ENCODE measurements around the gene EIF2A.
"Not testable (repeated sequence)": the region's sequence is repeated elsewhere in the genome, so short reads cannot be mapped to it uniquely, and the experiment has no call there.

EIF2A gene

DNA sequence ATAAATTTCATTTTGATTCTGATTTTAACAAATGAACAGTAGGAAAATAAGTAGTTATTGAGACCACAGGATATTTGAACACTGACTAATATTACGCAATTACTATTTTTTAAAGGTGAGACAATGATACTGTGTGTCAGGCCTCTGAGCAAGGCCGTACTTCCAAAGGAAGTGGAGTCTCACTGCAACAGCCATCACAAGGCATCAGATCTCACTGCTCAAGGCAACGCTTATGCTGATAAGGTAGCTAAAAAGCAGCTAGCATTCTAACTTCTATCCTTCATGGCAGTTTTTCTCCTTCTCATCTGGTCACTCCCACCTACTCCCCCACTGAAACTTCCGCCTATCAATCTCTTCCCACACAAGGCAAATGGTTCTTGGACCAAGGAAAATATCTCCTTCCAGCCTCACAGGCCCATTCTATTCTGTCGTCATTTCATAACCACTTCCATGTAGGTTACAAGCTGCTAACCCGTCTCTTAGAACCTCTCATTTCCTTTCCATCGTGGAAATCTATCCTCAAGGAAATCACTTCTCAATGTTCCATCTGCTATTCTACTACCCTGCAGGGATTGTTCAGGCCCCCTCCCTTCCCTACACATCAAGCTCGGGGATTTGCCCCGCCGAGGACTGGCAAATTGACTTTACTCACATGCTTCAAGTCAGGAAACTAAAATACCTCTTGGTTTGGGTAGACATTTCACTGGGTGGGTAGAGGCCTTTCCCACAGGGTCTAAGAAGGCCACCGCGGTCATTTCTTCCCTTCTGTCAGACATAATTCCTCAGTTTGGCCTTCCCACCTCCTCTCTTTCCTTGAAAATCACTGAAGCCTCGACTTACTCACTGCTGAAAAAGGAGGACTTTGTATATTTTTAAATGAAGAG lies 54.3 kb downstream of the EIF2A start:
- H3K27ac ChIP-seq (ENCODE audit: insufficient read depth, low read depth, low read length, poor library complexity, severe bottlenecking); H3K27me3 ChIP-seq (ENCODE audit: control insufficient read depth, insufficient read depth, low read length, poor library complexity, severe bottlenecking); H3K36me3 ChIP-seq (ENCODE audit: control insufficient read depth, insufficient read depth, low read length); H3K4me1 ChIP-seq (ENCODE audit: control insufficient read depth, insufficient read depth, low read length); H3K4me3 ChIP-seq (ENCODE audit: insufficient read depth, low read depth, low read length); H3K9me3 ChIP-seq (ENCODE audit: control insufficient read depth, low read length): not testable (repeated sequence)
- 86 to 87% methylated on average over 12 of the region's 13 CpGs for WGBS, 2 experiments

DNA sequence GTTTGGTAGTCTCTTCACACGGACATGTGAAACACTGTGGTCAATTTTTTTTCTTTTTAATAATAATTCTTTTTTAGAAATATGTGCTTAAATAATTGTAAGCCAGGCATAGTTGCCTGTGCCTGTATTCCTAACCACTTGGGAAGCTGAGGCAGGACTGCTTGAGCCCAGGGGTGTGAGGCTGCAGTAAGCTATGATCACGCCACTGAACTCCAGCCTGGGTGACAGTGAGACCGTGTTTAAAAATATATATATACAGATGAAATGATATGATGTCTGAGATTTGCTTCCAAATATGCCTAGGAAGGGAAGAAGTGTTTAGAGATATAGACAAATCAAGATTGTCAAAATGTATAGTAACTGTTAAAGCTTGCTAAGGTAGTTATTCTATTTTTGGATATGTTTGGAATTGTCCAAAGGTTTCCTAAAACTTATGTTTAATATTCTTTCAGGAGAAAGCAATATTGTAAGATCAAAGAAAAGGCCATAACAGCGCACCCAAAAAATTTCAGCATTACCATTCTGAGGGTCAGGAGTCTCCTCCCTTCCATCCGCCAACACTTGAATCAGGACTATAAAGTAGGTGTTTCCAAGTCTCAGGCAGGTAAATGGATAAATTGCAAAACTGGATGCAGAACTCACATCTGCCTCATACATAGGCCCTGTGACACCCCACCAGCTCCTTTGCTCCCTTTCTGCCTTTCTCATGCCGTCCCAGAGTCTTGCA lies 56.0 kb downstream of the EIF2A start:
- no peaks in the 10 kb centered on the region for H3K36me3 ChIP-seq (ENCODE audit: control insufficient read depth, insufficient read depth, low read length)
- no peaks in the 10 kb centered on the region for H3K27me3 ChIP-seq (ENCODE audit: control insufficient read depth, insufficient read depth, low read length, poor library complexity, severe bottlenecking)
- 48 to 52% methylated on average over 6 of the region's 6 CpGs for WGBS, 2 experiments
- H3K27ac ChIP-seq (ENCODE audit: insufficient read depth, low read depth, low read length, poor library complexity, severe bottlenecking), result no peak overlapping the region
- no peaks in the 10 kb centered on the region for H3K9me3 ChIP-seq (ENCODE audit: control insufficient read depth, low read length)
- peak overlapping the region; percentile 79 for H3K4me3 ChIP-seq (ENCODE audit: insufficient read depth, low read depth, low read length)
- H3K4me1 ChIP-seq (ENCODE audit: control insufficient read depth, insufficient read depth, low read length), result peaks cover 10% of the 10 kb centered on the region

- H3K4me3 ChIP-seq (ENCODE audit: insufficient read depth, low read depth, low read length), result peak within 1 kb of the TSS; percentile 79
- no peaks in the 10 kb centered on the region for H3K9me3 ChIP-seq (ENCODE audit: control insufficient read depth, low read length)
- no peaks in the 10 kb centered on the region for H3K36me3 ChIP-seq (ENCODE audit: control insufficient read depth, insufficient read depth, low read length)
- H3K4me1 ChIP-seq (ENCODE audit: control insufficient read depth, insufficient read depth, low read length), result peaks cover 11% of the 10 kb centered on the region
- H3K27me3 ChIP-seq (ENCODE audit: control insufficient read depth, insufficient read depth, low read length, poor library complexity, severe bottlenecking), result no peaks in the 10 kb centered on the region
- peak within 1 kb of the TSS; percentile 79 for H3K27ac ChIP-seq (ENCODE audit: insufficient read depth, low read depth, low read length, poor library complexity, severe bottlenecking)
- WGBS, 2 experiments, result 0% methylated on average over 69 of the region's 69 CpGs
Measured at GRCh38 chr3:150603153-150603979, 56.8 kb downstream of the EIF2A start, which contains the start of gene SELENOT. TSS of gene SELENOT (plus strand) at chr3:150603321. CDS start at chr3:150603363, 42 bp downstream.

GRCh38 chr3:150603980-150604319 lies 57.4 kb downstream of the EIF2A start:
- Histone ChIP-seq H3K4me3 (ENCODE audit: insufficient read depth, low read depth, low read length) (peak overlapping the region; percentile 79), H3K4me1 (ENCODE audit: control insufficient read depth, insufficient read depth, low read length) (peaks cover 11% of the 10 kb centered on the region), H3K27ac (ENCODE audit: insufficient read depth, low read depth, low read length, poor library complexity, severe bottlenecking) (no peak overlapping the region), H3K36me3 (ENCODE audit: control insufficient read depth, insufficient read depth, low read length) (no peaks in the 10 kb centered on the region), H3K27me3 (ENCODE audit: control insufficient read depth, insufficient read depth, low read length, poor library complexity, severe bottlenecking) (no peaks in the 10 kb centered on the region), H3K9me3 (ENCODE audit: control insufficient read depth, low read length) (no peaks in the 10 kb centered on the region)
- 3 to 7% methylated on average over 11 of the region's 11 CpGs for WGBS, 2 experiments

GRCh38 chr3:150605998-150606641 lies 59.5 kb downstream of the EIF2A start:
- Histone ChIP-seq H3K27ac (ENCODE audit: insufficient read depth, low read depth, low read length, poor library complexity, severe bottlenecking) (no peak overlapping the region), H3K4me1 (ENCODE audit: control insufficient read depth, insufficient read depth, low read length) (peaks cover 11% of the 10 kb centered on the region), H3K4me3 (ENCODE audit: insufficient read depth, low read depth, low read length) (no peak overlapping the region), H3K9me3 (ENCODE audit: control insufficient read depth, low read length) (no peaks in the 10 kb centered on the region), H3K27me3 (ENCODE audit: control insufficient read depth, insufficient read depth, low read length, poor library complexity, severe bottlenecking) (no peaks in the 10 kb centered on the region), H3K36me3 (ENCODE audit: control insufficient read depth, insufficient read depth, low read length) (no peaks in the 10 kb centered on the region)
- WGBS, 2 experiments, result 90 to 94% methylated on average over 9 of the region's 9 CpGs

GRCh38 chr3:150607267-150608065 lies 60.9 kb downstream of the EIF2A start:
- H3K4me3 ChIP-seq (ENCODE audit: insufficient read depth, low read depth, low read length), result no peak overlapping the region
- peak overlapping the region; percentile 71 for H3K27ac ChIP-seq (ENCODE audit: insufficient read depth, low read depth, low read length, poor library complexity, severe bottlenecking)
- H3K36me3 ChIP-seq (ENCODE audit: control insufficient read depth, insufficient read depth, low read length), result peaks cover 7% of the 10 kb centered on the region
- no peaks in the 10 kb centered on the region for H3K27me3 ChIP-seq (ENCODE audit: control insufficient read depth, insufficient read depth, low read length, poor library complexity, severe bottlenecking)
- WGBS, 2 experiments, result 63% methylated on average over 8 of the region's 8 CpGs
- no peaks in the 10 kb centered on the region for H3K9me3 ChIP-seq (ENCODE audit: control insufficient read depth, low read length)
- H3K4me1 ChIP-seq (ENCODE audit: control insufficient read depth, insufficient read depth, low read length), result peaks cover 8% of the 10 kb centered on the region

GRCh38 chr3:150609988-150610387 lies 63.4 kb downstream of the EIF2A start:
- Histone ChIP-seq H3K4me3 (ENCODE audit: insufficient read depth, low read depth, low read length) (no peak overlapping the region), H3K36me3 (ENCODE audit: control insufficient read depth, insufficient read depth, low read length) (peaks cover 7% of the 10 kb centered on the region), H3K9me3 (ENCODE audit: control insufficient read depth, low read length) (no peaks in the 10 kb centered on the region), H3K4me1 (ENCODE audit: control insufficient read depth, insufficient read depth, low read length) (peaks cover 8% of the 10 kb centered on the region), H3K27me3 (ENCODE audit: control insufficient read depth, insufficient read depth, low read length, poor library complexity, severe bottlenecking) (no peaks in the 10 kb centered on the region), H3K27ac (ENCODE audit: insufficient read depth, low read depth, low read length, poor library complexity, severe bottlenecking) (no peak overlapping the region)
- WGBS, 2 experiments, result 0% methylated on average over 1 of the region's 1 CpG

GRCh38 chr3:150610785-150611184 lies 64.2 kb downstream of the EIF2A start:
- Histone ChIP-seq H3K4me1 (ENCODE audit: control insufficient read depth, insufficient read depth, low read length) (peaks cover 8% of the 10 kb centered on the region), H3K9me3 (ENCODE audit: control insufficient read depth, low read length) (no peaks in the 10 kb centered on the region), H3K36me3 (ENCODE audit: control insufficient read depth, insufficient read depth, low read length) (peaks cover 7% of the 10 kb centered on the region), H3K4me3 (ENCODE audit: insufficient read depth, low read depth, low read length) (no peak overlapping the region), H3K27me3 (ENCODE audit: control insufficient read depth, insufficient read depth, low read length, poor library complexity, severe bottlenecking) (no peaks in the 10 kb centered on the region), H3K27ac (ENCODE audit: insufficient read depth, low read depth, low read length, poor library complexity, severe bottlenecking) (no peak overlapping the region)
- WGBS, 2 experiments, result no CpG with 5 or more reads among the region's 1 CpG

DNA sequence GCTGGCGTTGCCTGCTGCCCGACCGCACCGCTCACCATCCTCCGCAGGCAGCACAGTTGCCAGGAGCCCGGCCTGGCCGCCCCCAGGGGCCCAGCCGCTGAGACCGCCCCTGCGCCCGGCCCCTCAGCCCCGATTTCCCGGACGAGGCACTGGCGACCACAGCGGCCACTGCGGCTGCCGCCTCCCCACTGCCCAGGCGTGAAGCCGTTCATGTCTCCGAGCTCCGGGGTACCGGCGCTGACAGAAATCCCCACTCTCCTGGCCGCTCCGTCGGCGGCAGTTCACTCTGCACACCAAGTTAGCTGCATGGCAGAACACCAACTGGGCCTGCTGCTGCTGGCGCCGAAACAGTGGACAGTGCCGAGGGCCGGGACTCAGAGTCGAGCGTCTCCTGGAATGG lies 65.1 kb downstream of the EIF2A start:
- no peaks in the 10 kb centered on the region for H3K9me3 ChIP-seq (ENCODE audit: control insufficient read depth, low read length)
- 96% methylated on average over 34 of the region's 34 CpGs for WGBS, 2 experiments

More for the DNA sequence above, 65.1 kb downstream of the EIF2A start:
- no peaks in the 10 kb centered on the region for H3K27me3 ChIP-seq (ENCODE audit: control insufficient read depth, insufficient read depth, low read length, poor library complexity, severe bottlenecking)
- H3K36me3 ChIP-seq (ENCODE audit: control insufficient read depth, insufficient read depth, low read length), result peaks cover 7% of the 10 kb centered on the region
- H3K27ac ChIP-seq (ENCODE audit: insufficient read depth, low read depth, low read length, poor library complexity, severe bottlenecking), result no peak overlapping the region
- peaks cover 8% of the 10 kb centered on the region for H3K4me1 ChIP-seq (ENCODE audit: control insufficient read depth, insufficient read depth, low read length)
- H3K4me3 ChIP-seq (ENCODE audit: insufficient read depth, low read depth, low read length), result no peak overlapping the region
